Heart right ventricle (tissue), 16 donors: ENCODE results near the gene FGF3. TPM values are rescaled to one million over a fixed set of nuclear protein-coding genes. Genes with fewer than 3 reads are reported as not detected.

Experiments used
- ATAC-seq, 8 donors: fragments of 200-7000 bp; cut with Tn5 transposase; one replicate each; pipeline ENCODE4 v1.9.1; 2020; ENCODE audit warnings: mild to moderate bottlenecking in 8 of 8, moderate library complexity in 8 of 8, moderate number of reproducible peaks in 1 of 8
- DNase-seq, 2 donors: peaks; one replicate each; pipeline ENCODE4 v3.0.0-alpha.2; 2020
- H3K27ac ChIP-seq, 10 donors: fragments of 200-600 bp; sonication (generic) in 2 of 10; one replicate each; pipeline versions ENCODE4 v1.5.0 to v1.8.0; 2020 to 2022; ENCODE audit warnings: mild to moderate bottlenecking in 3 of 10
- H3K27me3 ChIP-seq, 7 donors: fragments of 200-600 bp; one replicate each; pipeline ENCODE4 v1.8.0; 2021 to 2022; ENCODE audit warnings: mild to moderate bottlenecking in 2 of 7
- H3K36me3 ChIP-seq, 9 donors: fragments of 200-600 bp; sonication (generic) in 1 of 9; one replicate each; pipeline versions ENCODE4 v1.5.0 to v1.8.0; 2020 to 2022; ENCODE audit warnings: mild to moderate bottlenecking in 2 of 9
- H3K4me1 ChIP-seq, 9 donors: fragments of 200-600 bp; sonication (generic) in 1 of 9; one replicate each; pipeline versions ENCODE4 v1.5.0 to v1.8.0; 2020 to 2022; ENCODE audit warnings: mild to moderate bottlenecking in 4 of 9
- H3K4me3 ChIP-seq, 10 donors: fragments of 200-600 bp; sonication (generic) in 2 of 10; one replicate each; pipeline versions ENCODE4 v1.5.0 to v1.8.0; 2020 to 2022; ENCODE audit warnings: mild to moderate bottlenecking in 7 of 10, moderate library complexity in 2 of 10
- H3K9me3 ChIP-seq, 11 donors: fragments of 200-600 bp in 10 of 11; sonication (generic) in 2 of 11; one replicate each; pipeline versions ENCODE4 v1.5.0 to v1.8.0; 2013 to 2022; ENCODE audit warnings: mild to moderate bottlenecking in 2 of 11, control low read depth in 1 of 11, moderate library complexity in 1 of 11
- WGBS, 2 donors: extraction: QIAGEN DNeasy Blood & Tissue Kit; methylation state at CpG; one replicate each; pipeline ENCODE4 v1.1.7; 2013; ENCODE audit warnings: inconsistent platforms in 1 of 2; 5-methylcytosine and 5-hydroxymethylcytosine counted together
- intact Hi-C, 10 donors: fragments of 100-400 bp; cut with DNase I; formaldehyde crosslinking; loops; one replicate each; pipeline versions ENCODE4 v1.11.1 to v1.14.2; 2022
- polyA plus RNA-seq, 2 donors: library from polyadenylated mRNA; stranded (reverse); fragments of 200-250 nt; gene quantifications; one replicate each; pipeline ENCODE4 v1.2.3, GENCODE V29; 2013
- total RNA-seq, 10 donors: library from RNA; stranded (reverse); fragmentation: NEBNext Ultra II Directional in 3 of 10; extraction: Animal tissue kit (Norgen Biotek cat#: 25700) in 3 of 10; gene quantifications; one replicate each; pipeline versions ENCODE4 v1.2.1 to v1.2.4, GENCODE V29; 2021 to 2023
- TF ChIP-seq, protein P1 (sequence below), 9 donors: fragments of 200-600 bp; sonication (generic) in 2 of 9; IDR thresholded peaks; one replicate each; pipeline versions ENCODE4 v1.5.0 to v1.8.0; 2021 to 2022; ENCODE audit warnings: antibody characterized with exemption in 9 of 9, mild to moderate bottlenecking in 5 of 9, moderate library complexity in 1 of 9
- donor health status: Arrhythmogenic right ventricular cardiomyopathy.
- donor health status: ischemic (EF 13 %, LVEDD 7.1; RV severe dilation, severe dysfunction).
- donor health status: healthy with polysubstance abuse.
- donor health status: DM: no; HTN: yes; CAD: no.
- donor health status: DM: no; HTN: no; CAD: no.
- donor health status: ischemic (EF 25% LVEDD 6.9; RV normal size, moderate dysfunction).
- donor health status: ischemic (EF 25% LVEDD 5.7; RV mildly dilated, moderate dysfunction).
- donor health status: healthy.
- donor health status: DM: yes; HTN: yes; CAD: no.
- donor health status: Ischemic cardiomyopathy.
- donor health status: ischemic (EF 35%, LVEDD 5.7; RV mildly dilated, moderate dysfunction).
- donor health status: nonischemic (EF 11% LVEDD 7.7; RV severe dilation, severe dysfunction).
- donor health status: DM: yes; HTN: yes; CAD: no.
- donor health status: PGD.
- donor health status: ischemic (EF 29% LVEDD 5.4; RV normal size, mild dysfunction).
- donor health status: nonischemic (EF 23%, LVEDD 6.1; RV moderate dilation, normal function).

FGF3 gene
- total and polyA plus RNA-seq, 12 donors: not detected

DNA sequence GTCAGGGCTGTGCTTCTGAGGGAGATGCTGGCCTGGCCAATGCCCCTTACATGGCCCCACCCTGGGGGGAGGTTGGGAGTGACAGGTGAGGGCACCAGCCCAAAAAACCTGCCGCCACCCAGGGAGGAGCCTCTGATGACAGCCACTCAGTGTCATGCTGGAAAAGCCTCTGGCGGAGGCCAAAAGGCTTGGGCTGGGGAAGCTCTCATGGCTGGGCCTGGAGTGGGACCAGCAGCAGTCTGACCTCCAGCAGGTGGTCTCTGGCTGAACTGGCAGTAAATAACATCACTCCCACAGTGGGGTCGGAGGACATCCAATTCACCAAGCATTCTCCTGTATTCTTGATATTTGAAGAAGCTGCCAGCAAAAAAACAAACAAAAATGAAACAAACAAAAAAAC lies 20.1 kb downstream of the FGF3 start:
- no peaks in the 10 kb centered on the region for H3K4me1 ChIP-seq
- no peak for DNase-seq
- peaks cover 0 to 8% (median 0%) of the 10 kb centered on the region in 11 donors for H3K9me3 ChIP-seq
- 89 to 100% methylated on average over 3 of the region's 3 CpGs for WGBS, 2 donors
- H3K27me3 ChIP-seq: peaks cover 0 to 13% (median 0%) of the 10 kb centered on the region in 7 donors
- intact Hi-C loops: loop anchor here in 1 of 10 donors (10.0 kb wide), 1 partner anchor 1084 kb away; no protein-coding TSS in a partner anchor
- H3K4me3 ChIP-seq: no peak overlapping the region
- TF ChIP-seq, protein P1, sequence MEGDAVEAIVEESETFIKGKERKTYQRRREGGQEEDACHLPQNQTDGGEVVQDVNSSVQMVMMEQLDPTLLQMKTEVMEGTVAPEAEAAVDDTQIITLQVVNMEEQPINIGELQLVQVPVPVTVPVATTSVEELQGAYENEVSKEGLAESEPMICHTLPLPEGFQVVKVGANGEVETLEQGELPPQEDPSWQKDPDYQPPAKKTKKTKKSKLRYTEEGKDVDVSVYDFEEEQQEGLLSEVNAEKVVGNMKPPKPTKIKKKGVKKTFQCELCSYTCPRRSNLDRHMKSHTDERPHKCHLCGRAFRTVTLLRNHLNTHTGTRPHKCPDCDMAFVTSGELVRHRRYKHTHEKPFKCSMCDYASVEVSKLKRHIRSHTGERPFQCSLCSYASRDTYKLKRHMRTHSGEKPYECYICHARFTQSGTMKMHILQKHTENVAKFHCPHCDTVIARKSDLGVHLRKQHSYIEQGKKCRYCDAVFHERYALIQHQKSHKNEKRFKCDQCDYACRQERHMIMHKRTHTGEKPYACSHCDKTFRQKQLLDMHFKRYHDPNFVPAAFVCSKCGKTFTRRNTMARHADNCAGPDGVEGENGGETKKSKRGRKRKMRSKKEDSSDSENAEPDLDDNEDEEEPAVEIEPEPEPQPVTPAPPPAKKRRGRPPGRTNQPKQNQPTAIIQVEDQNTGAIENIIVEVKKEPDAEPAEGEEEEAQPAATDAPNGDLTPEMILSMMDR (IDR thresholded peaks at IDR 0.05): no peak
- H3K36me3 ChIP-seq: no peaks in the 10 kb centered on the region
- no peak for ATAC-seq
- H3K27ac ChIP-seq: no peak overlapping the region

DNA sequence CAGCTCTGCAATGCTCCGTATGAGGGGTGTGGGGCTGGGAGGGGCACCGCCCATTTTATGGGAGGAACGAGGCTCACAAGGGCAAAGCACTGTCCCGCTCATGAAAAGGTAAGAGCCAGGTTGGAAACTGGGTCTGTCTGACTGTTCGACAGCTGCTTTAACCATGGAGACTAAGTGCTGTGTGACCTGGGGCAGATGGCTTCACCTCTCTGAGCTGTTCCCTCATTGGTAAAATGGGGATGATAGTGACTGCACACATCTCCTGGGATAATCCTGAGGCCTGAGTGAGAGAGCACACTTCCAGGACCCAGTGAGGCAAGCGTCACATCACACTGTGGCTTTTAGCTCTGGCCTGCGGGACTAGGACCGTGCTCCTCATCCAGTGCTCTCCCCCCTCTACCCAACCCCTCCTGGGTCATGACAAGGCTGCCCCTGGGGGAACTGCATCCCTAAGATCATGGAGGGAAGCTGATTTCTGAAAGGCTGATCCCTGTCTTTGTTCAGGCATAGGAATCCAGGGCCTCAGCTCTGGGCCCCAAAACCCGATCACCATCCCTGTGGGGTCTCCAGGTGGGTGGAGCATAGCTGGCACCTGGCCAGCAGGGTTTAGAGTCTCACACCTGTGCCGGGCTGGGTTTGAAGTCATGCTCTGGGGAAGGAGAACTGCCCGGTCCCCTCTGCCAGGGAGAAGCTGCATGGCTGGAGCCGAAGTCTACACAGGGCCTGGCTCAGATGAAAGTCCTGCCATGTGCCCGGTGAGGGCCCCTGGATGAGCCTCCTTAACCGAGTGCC lies 21.3 kb downstream of the FGF3 start:
- no peak overlapping the region for H3K27ac ChIP-seq
- WGBS, 2 donors: 79 to 82% methylated on average over 14 of the region's 14 CpGs
- no peak overlapping the region for H3K4me3 ChIP-seq
- peaks cover 0 to 13% (median 0%) of the 10 kb centered on the region in 7 donors for H3K27me3 ChIP-seq
- no peak for ATAC-seq
- no peak for DNase-seq
- intact Hi-C loops: loop anchor here in 1 of 10 donors (10.0 kb wide), 1 partner anchor 1083 kb away; no protein-coding TSS in a partner anchor
- no peaks in the 10 kb centered on the region for H3K4me1 ChIP-seq
- TF ChIP-seq, protein P1 (IDR thresholded peaks at IDR 0.05): no peak
- peaks cover 0 to 8% (median 0%) of the 10 kb centered on the region in 11 donors for H3K9me3 ChIP-seq
- no peaks in the 10 kb centered on the region for H3K36me3 ChIP-seq

DNA sequence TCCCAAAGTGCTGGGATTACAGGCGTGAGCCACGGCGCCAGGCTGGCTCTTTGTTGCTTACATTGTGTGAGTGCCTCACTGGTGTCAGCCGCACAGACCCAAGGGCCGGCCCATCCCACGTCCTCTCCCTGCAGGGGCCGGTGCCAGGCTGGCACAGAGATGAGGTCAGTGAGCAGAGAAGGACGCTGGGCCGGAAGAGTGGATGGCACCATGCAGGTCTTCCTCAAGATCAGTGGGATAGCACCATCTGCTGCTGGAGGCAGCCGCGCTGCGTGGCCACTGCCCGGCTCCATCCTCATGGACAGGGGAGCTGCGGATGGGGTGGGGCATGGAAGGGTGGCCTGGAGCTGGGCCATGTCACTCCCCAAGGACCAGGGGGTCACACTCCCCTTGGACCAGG lies 22.1 kb downstream of the FGF3 start:
- ATAC-seq: peak in 3 of 8 donors; percentile 27 to 62 (median 44)
- H3K36me3 ChIP-seq: no peaks in the 10 kb centered on the region
- intact Hi-C loops: loop anchor here in 1 of 10 donors (10.0 kb wide), 1 partner anchor 1082 kb away; no protein-coding TSS in a partner anchor
- H3K27ac ChIP-seq: no peak overlapping the region
- peaks cover 0 to 13% (median 0%) of the 10 kb centered on the region in 7 donors for H3K27me3 ChIP-seq
- DNase-seq: no peak
- H3K4me3 ChIP-seq: no peak overlapping the region
- TF ChIP-seq, protein P1 (IDR thresholded peaks at IDR 0.05): no peak
- peaks cover 0 to 8% (median 0%) of the 10 kb centered on the region in 11 donors for H3K9me3 ChIP-seq
- H3K4me1 ChIP-seq: no peaks in the 10 kb centered on the region
- 73 to 88% methylated on average over 14 of the region's 14 CpGs for WGBS, 2 donors

DNA sequence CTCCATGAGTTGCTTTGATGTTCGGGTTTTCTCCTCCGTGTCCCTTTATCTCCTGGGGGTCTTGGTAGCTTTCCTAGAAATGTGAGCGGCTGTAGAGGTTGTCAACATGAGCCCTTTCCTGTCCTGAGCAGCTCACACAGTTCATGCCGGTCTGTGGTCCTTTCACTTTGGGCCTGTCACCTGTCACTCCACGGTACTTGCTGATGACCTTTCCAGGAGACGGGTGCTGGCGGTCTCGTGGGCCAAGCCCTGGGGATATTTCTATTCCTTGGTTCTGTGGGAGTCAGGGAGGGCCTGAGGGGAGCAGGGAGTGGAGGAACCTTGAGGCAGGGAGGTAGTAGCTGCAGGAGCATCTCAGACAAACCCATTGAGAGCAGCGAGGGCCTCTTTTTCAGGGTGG lies 23.2 kb downstream of the FGF3 start:
- 55 to 61% methylated on average over 9 of the region's 9 CpGs for WGBS, 2 donors
- TF ChIP-seq, protein P1 (IDR thresholded peaks at IDR 0.05): no peak

More for the DNA sequence above, 23.2 kb downstream of the FGF3 start:
- H3K27me3 ChIP-seq: peaks cover 0 to 7% (median 0%) of the 10 kb centered on the region in 7 donors
- H3K36me3 ChIP-seq: no peaks in the 10 kb centered on the region
- H3K9me3 ChIP-seq: peaks cover 0 to 8% (median 0%) of the 10 kb centered on the region in 11 donors
- no peaks in the 10 kb centered on the region for H3K4me1 ChIP-seq
- intact Hi-C loops: loop anchor here in 1 of 10 donors (10.0 kb wide), 1 partner anchor 1081 kb away; no protein-coding TSS in a partner anchor
- H3K27ac ChIP-seq: no peak overlapping the region
- DNase-seq: no peak
- ATAC-seq: peak in 2 of 8 donors; percentile 61 to 73
- H3K4me3 ChIP-seq: no peak overlapping the region
